OCI-LY7 (cell line): ENCODE measurements around the gene ACADVL.

ENCODE experiments used
- CTCF ChIP-seq: fragments of 200-600 bp; sonication (generic); conservative IDR thresholded peaks from 2 replicates; pipeline ENCODE4 v1.5.1; 2014; ENCODE audit warnings: mild to moderate bottlenecking, antibody characterized with exemption, low read length, moderate library complexity, mixed read lengths
- EZH2phosphoT487 ChIP-seq: fragments of 200-600 bp; sonication (generic); IDR thresholded peaks from 2 replicates; pipeline ENCODE4 v1.6.1; 2018; ENCODE audit warnings: low read depth, borderline replicate concordance, mild to moderate bottlenecking, mixed run types, antibody characterized with exemption, low read length, moderate library complexity, mixed read lengths

GRCh38 chr17:7241090-7241733 lies 21.5 kb downstream of the ACADVL start:
- no peak for TF ChIP-seq CTCF
- TF ChIP-seq EZH2phosphoT487 = no peak
